Nephron (organoid): Measurements from ENCODE around the gene CHL1.
A peak's percentile ranks its signal among the peaks of the same experiment; 100 is the strongest.

Experiments
- H3K27ac Mint-ChIP-seq, 3 experiments: 2 replicates each; pipeline ENCODE4 v1.8.0; 2020; ENCODE audit warnings: mixed read lengths in 3 of 3, mild to moderate bottlenecking in 2 of 3, moderate library complexity in 1 of 3
- H3K27me3 Mint-ChIP-seq: 2 replicates; pipeline ENCODE4 v1.8.0; 2021; ENCODE audit warnings: low read depth, mild to moderate bottlenecking, moderate library complexity, mixed read lengths
- H3K36me3 Mint-ChIP-seq: 2 replicates; pipeline ENCODE4 v1.8.0; 2020; ENCODE audit warnings: low read depth, mixed read lengths
- H3K4me1 Mint-ChIP-seq: 2 replicates; pipeline ENCODE4 v1.8.0; 2020; ENCODE audit warnings: mixed read lengths
- H3K4me3 Mint-ChIP-seq, 3 experiments: 2 replicates each; pipeline ENCODE4 v1.8.0; 2020; ENCODE audit warnings: mild to moderate bottlenecking in 3 of 3, mixed read lengths in 3 of 3, moderate library complexity in 2 of 3
- H3K9me3 Mint-ChIP-seq: 2 replicates; pipeline ENCODE4 v1.8.0; 2020; ENCODE audit warnings: mixed read lengths
- CTCF ChIP-seq, 3 experiments: fragments of 200-600 bp; sonication (generic); IDR thresholded peaks; one replicate each; pipeline ENCODE4 v1.5.0; 2021; ENCODE audit warnings: antibody characterized with exemption in 3 of 3; ENCODE audit not compliant: unreplicated experiment in 3 of 3

CHL1 gene

GRCh38 chr3:291028-291427 lies 94.5 kb downstream of the CHL1 start:
- H3K4me3 Mint-ChIP-seq, result no peak overlapping the region
- H3K36me3 Mint-ChIP-seq, result no peaks in the 10 kb centered on the region
- H3K9me3 Mint-ChIP-seq, result no peaks in the 10 kb centered on the region
- no peaks in the 10 kb centered on the region for H3K4me1 Mint-ChIP-seq
- no peak for TF ChIP-seq CTCF (IDR thresholded peaks at IDR 0.05; ENCODE audit: unreplicated experiment in 3 of 3)
- H3K27me3 Mint-ChIP-seq, result no peaks in the 10 kb centered on the region
- peak overlapping the region in 1 of 3 experiments; percentile 90 for H3K27ac Mint-ChIP-seq

- Mint-ChIP-seq H3K27ac (peak overlapping the region in 2 of 3 experiments; percentile 29 to 90), H3K4me3 (no peak overlapping the region), H3K36me3 (no peaks in the 10 kb centered on the region), H3K9me3 (no peaks in the 10 kb centered on the region), H3K4me1 (no peaks in the 10 kb centered on the region), H3K27me3 (no peaks in the 10 kb centered on the region)
- no peak for TF ChIP-seq CTCF (IDR thresholded peaks at IDR 0.05; ENCODE audit: unreplicated experiment in 3 of 3)
Observed at GRCh38 chr3:291646-292436, 95.3 kb downstream of the CHL1 start.

- Mint-ChIP-seq H3K4me1 (no peaks in the 10 kb centered on the region), H3K36me3 (no peaks in the 10 kb centered on the region)
- TF ChIP-seq CTCF (IDR thresholded peaks at IDR 0.05; ENCODE audit: unreplicated experiment in 3 of 3), result no peak
Observed at GRCh38 chr3:294096-294495, 97.5 kb downstream of the CHL1 start.

GRCh38 chr3:294581-294980 lies 98.0 kb downstream of the CHL1 start:
- no peak overlapping the region for H3K4me3 Mint-ChIP-seq
- H3K4me1 Mint-ChIP-seq, result no peaks in the 10 kb centered on the region
- no peaks in the 10 kb centered on the region for H3K9me3 Mint-ChIP-seq
- TF ChIP-seq CTCF (IDR thresholded peaks at IDR 0.05; ENCODE audit: unreplicated experiment in 3 of 3), result no peak
- H3K27ac Mint-ChIP-seq, result no peak overlapping the region
- no peaks in the 10 kb centered on the region for H3K36me3 Mint-ChIP-seq
- no peaks in the 10 kb centered on the region for H3K27me3 Mint-ChIP-seq

More at GRCh38 chr3:294096-294495, 97.5 kb downstream of the CHL1 start:
- no peak overlapping the region for H3K27ac Mint-ChIP-seq
- no peaks in the 10 kb centered on the region for H3K9me3 Mint-ChIP-seq
- no peak overlapping the region for H3K4me3 Mint-ChIP-seq
- H3K27me3 Mint-ChIP-seq, result no peaks in the 10 kb centered on the region

- Mint-ChIP-seq H3K36me3 (no peaks in the 10 kb centered on the region), H3K4me3 (no peak overlapping the region), H3K27ac (no peak overlapping the region), H3K27me3 (no peaks in the 10 kb centered on the region), H3K4me1 (no peaks in the 10 kb centered on the region), H3K9me3 (no peaks in the 10 kb centered on the region)
- TF ChIP-seq CTCF (IDR thresholded peaks at IDR 0.05; ENCODE audit: unreplicated experiment in 3 of 3), result no peak
Observed at GRCh38 chr3:295166-295565, 98.6 kb downstream of the CHL1 start.

- Mint-ChIP-seq H3K4me1 (no peaks in the 10 kb centered on the region), H3K4me3 (no peak overlapping the region), H3K36me3 (no peaks in the 10 kb centered on the region)
Observed at GRCh38 chr3:297585-297984, 101.0 kb downstream of the CHL1 start.

More at GRCh38 chr3:297585-297984, 101.0 kb downstream of the CHL1 start:
- H3K27ac Mint-ChIP-seq, result no peak overlapping the region
- TF ChIP-seq CTCF (IDR thresholded peaks at IDR 0.05; ENCODE audit: unreplicated experiment in 3 of 3), result no peak
- no peaks in the 10 kb centered on the region for H3K27me3 Mint-ChIP-seq
- no peaks in the 10 kb centered on the region for H3K9me3 Mint-ChIP-seq
